GM12878 (cell line): ENCODE results near the gene TPK1. TPM values are rescaled to one million over a fixed set of nuclear protein-coding genes. Genes with fewer than 3 reads are reported as not detected.
A peak's percentile ranks its signal among the peaks of the same experiment; 100 is the strongest.

Source experiments
- ATAC-seq: fragments of 200-7000 bp; cut with Tn5 transposase; 3 replicates; pipeline ENCODE4 v1.9.1; 2020; ENCODE audit warnings: mild to moderate bottlenecking, moderate library complexity
- BruUV-seq: library from RNA; stranded (reverse); fragments of 400-500 nt; replicated peaks from 2 replicates; lab custom pipeline; 2021; lab: Mats Ljungman, UMichigan
- CTCF ChIA-PET: fragments of 300-600 bp; sonication (Branson Sonifier 250); formaldehyde crosslinking; extraction: SDS; loops from one replicate; lab custom pipeline; 2021; ENCODE audit warnings: inconsistent platforms; lab: Yijun Ruan, JAX
- POLR2A ChIA-PET: fragments of 350-600 bp; formaldehyde crosslinking; extraction: SDS; loops from one replicate; lab custom pipeline; 2021; ENCODE audit warnings: inconsistent platforms; lab: Charles Lee
- RAD21 ChIA-PET: fragments of 300-600 bp; sonication (Branson Sonifier 250); formaldehyde crosslinking; loops from one replicate; lab custom pipeline; 2023; ENCODE audit warnings: antibody characterized with exemption; ENCODE audit not compliant: unreplicated experiment; lab: Charles Lee
- SMC1A ChIA-PET: fragments of 300-600 bp; sonication (Branson Sonifier 250); formaldehyde crosslinking; loops from one replicate; lab custom pipeline; 2023; ENCODE audit not compliant: unreplicated experiment, uncharacterized antibody; lab: Charles Lee
- DNase-seq: peaks from one replicate; pipeline ENCODE4 v3.0.0-alpha.2; 2011; ENCODE audit warnings: low read depth, low spot score
- FAIRE-seq: peaks from 3 replicates; lab custom pipeline; 2011; peaks lifted over from hg19 to GRCh38; lab: Jason Lieb, UNC
- H2AFZ ChIP-seq: 2 replicates; pipeline ENCODE4 v1.6.0; 2011; ENCODE audit warnings: low read depth, low read length, control low read depth; ENCODE audit not compliant: control insufficient read depth
- H3K27ac ChIP-seq: 2 replicates; pipeline ENCODE4 v1.5.1; 2011; ENCODE audit warnings: control low read depth; ENCODE audit not compliant: control insufficient read depth, insufficient read depth
- H3K27me3 ChIP-seq, 2 experiments: replicated peaks in 1 of 2; 2 replicates each; pipeline versions ENCODE4 v1.6.0 to v1.6.1; 2011; ENCODE audit warnings: low read length in 1 of 2; ENCODE audit not compliant: control insufficient read depth in 2 of 2, insufficient read depth in 2 of 2
- H3K36me3 ChIP-seq, 2 experiments: 2 replicates each; pipeline ENCODE4 v1.5.1; 2011; ENCODE audit warnings: low read length in 1 of 2; ENCODE audit not compliant: control insufficient read depth in 2 of 2, insufficient read depth in 2 of 2
- H3K4me1 ChIP-seq: 2 replicates; pipeline ENCODE4 v1.6.1; 2011; ENCODE audit warnings: mild to moderate bottlenecking, low read length, moderate library complexity, mixed read lengths; ENCODE audit not compliant: control insufficient read depth, insufficient read depth
- H3K4me2 ChIP-seq: 2 replicates; pipeline ENCODE4 v1.6.0; 2011; ENCODE audit warnings: control low read depth; ENCODE audit not compliant: control insufficient read depth, insufficient read depth
- H3K4me3 ChIP-seq: fragments of 200-600 bp; sonication (generic); 2 replicates; pipeline ENCODE4 v1.5.1; 2016
- H3K79me2 ChIP-seq: 2 replicates; pipeline ENCODE4 v1.6.0; 2011; ENCODE audit warnings: low read length; ENCODE audit not compliant: control insufficient read depth, insufficient read depth
- H3K9ac ChIP-seq: 2 replicates; pipeline ENCODE4 v1.8.0; 2011; ENCODE audit warnings: low read length, control low read depth, mixed read lengths; ENCODE audit not compliant: control insufficient read depth, insufficient read depth
- H3K9me3 ChIP-seq: replicated peaks from 3 replicates; pipeline ENCODE4 v1.5.1; 2011; ENCODE audit warnings: mild to moderate bottlenecking, low read length; ENCODE audit not compliant: control insufficient read depth, insufficient read depth
- H4K20me1 ChIP-seq: 2 replicates; pipeline ENCODE4 v1.6.0; 2011; ENCODE audit not compliant: control insufficient read depth, insufficient read depth
- BRCA1 ChIP-seq: IDR thresholded peaks from 2 replicates; pipeline ENCODE4 v1.6.1; 2011; ENCODE audit warnings: low read depth, low read length, improper control_type of control experiment
- ETV6 ChIP-seq, 2 experiments: fragments of 450-650 bp in 1 of 2; IDR thresholded peaks in 1 of 2; conservative IDR thresholded peaks in 1 of 2; 2 replicates each; pipeline ENCODE4 v1.6.1; 2014; ENCODE audit warnings: antibody characterized with exemption in 1 of 2, borderline replicate concordance in 1 of 2, low read depth in 1 of 2, mild to moderate bottlenecking in 1 of 2, moderate library complexity in 1 of 2
- GABPA ChIP-seq: IDR thresholded peaks from 2 replicates; pipeline ENCODE4 v1.6.1; 2014; ENCODE audit warnings: antibody characterized with exemption, low read depth, mild to moderate bottlenecking, inconsistent platforms
- IKZF1 ChIP-seq: fragments of 450-650 bp; conservative IDR thresholded peaks from 2 replicates; pipeline ENCODE4 v1.6.1; 2017; ENCODE audit warnings: antibody characterized with exemption, mild to moderate bottlenecking
- NFIC ChIP-seq: IDR thresholded peaks from 2 replicates; pipeline ENCODE4 v1.6.1; 2012; ENCODE audit warnings: low read depth, mild to moderate bottlenecking, inconsistent platforms, low read length, moderate library complexity
- RUNX3 ChIP-seq: IDR thresholded peaks from 2 replicates; pipeline ENCODE4 v1.6.1; 2012; ENCODE audit warnings: low read length, inconsistent platforms
- SPI1 ChIP-seq: IDR thresholded peaks from 2 replicates; pipeline ENCODE4 v1.6.1; 2011; ENCODE audit warnings: low read depth, mild to moderate bottlenecking, low read length, moderate library complexity, borderline replicate concordance; ENCODE audit not compliant: insufficient read depth
- WRNIP1 ChIP-seq: IDR thresholded peaks from 2 replicates; pipeline ENCODE4 v1.6.1; 2011; ENCODE audit warnings: low read depth, low read length, improper control_type of control experiment, borderline replicate concordance
- WGBS: methylation state at CpG from one replicate; pipeline ENCODE4 v1.1.6; 2016; ENCODE audit warnings: low lambda C conversion rate; ENCODE audit not compliant: insufficient replicate concordance, insufficient coverage; ENCODE audit errors: missing lambda C conversion rate; 5-methylcytosine and 5-hydroxymethylcytosine counted together
- in situ Hi-C: fragments of 300-500 bp; cut with MboI; formaldehyde crosslinking; loops from 9 replicates; pipeline ENCODE4 v1.14.3; 2018; ENCODE audit warnings: mixed read lengths
- intact Hi-C: fragments of 100-400 bp; cut with micrococcal nuclease; formaldehyde crosslinking; loops from one replicate; pipeline ENCODE4 v1.14.2; 2022; ENCODE audit not compliant: unreplicated experiment
- polyA plus RNA-seq, 11 experiments: library from polyadenylated mRNA; depleted of rRNA in 4 of 11; unstranded in 6 of 11; stranded (reverse) in 5 of 11; fragments of >200 nt; fragmentation: Nextera tagmentation in 4 of 11; fragmentation: Illumina TruSeq in 1 of 11; extraction: Ambion mirVana in 4 of 11; extraction: Trizol in 1 of 11; gene quantifications; 1 replicate in 1 of 11; 2 replicates in 10 of 11; pipeline versions ENCODE4 v1.2.1 to v1.2.3, GENCODE V29; 2011 to 2016; ENCODE audit warnings: inconsistent platforms in 2 of 11, missing spikeins in 2 of 11, low read depth in 1 of 11
- total RNA-seq, 4 experiments: library from RNA; depleted of rRNA in 3 of 4; stranded (reverse); fragments of >200 nt in 3 of 4; fragmentation: Illumina TruSeq in 1 of 4; extraction: Trizol in 1 of 4; gene quantifications; 2 replicates each; pipeline versions ENCODE4 v1.2.1 to v1.2.3, GENCODE V29; 2013 to 2021

Gene TPK1
- total and polyA plus RNA-seq, 10 of the 15 experiments (the other 5 are each of a cell fraction or from before 2014, with no cell fraction given) = 7.1 to 19.0 (median 9.3) TPM

DNA sequence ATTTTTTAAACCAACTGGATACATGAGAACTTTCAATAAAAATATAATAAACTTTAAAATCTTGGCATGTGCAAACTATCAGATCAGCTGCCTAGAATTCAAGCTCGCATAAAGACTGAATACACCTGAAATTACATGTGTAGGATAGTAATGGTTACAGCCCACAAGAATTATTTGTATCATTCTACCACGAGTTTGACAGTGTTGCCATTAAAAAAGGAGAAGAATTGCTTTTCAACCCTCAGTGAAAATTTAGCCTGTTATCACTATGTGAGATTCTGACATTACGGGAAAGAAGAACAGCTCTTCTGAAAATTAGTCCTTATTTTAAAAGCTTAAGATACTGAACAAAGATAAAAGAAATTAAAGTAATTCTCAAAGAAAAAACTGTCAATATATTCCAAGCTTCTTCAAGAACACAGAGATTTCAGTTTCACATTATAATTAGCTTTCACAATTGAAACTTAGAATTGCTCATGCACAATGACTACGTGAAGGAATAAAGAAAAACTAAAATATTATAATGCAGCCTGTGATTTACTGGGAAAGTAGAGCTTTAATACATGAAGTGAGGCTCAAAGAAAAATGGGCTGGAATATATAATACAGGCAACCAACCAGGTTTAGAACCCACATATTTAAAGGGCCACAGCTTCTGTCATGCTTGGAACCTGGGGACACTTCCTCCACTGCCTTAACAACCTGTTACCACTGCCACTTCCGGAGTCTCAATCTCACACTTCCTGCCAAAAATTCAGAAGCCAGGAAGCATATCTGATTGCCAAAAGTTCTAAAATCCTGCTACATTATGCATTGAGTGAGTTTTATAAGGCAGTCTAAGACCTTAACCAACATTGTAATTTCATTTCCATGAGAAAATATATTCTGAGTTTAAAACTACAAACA lies 23.2 kb downstream of the TPK1 start:
- intact Hi-C loops (no loop called here), in situ Hi-C loops (no loop called here)
- WGBS = 40% methylated on average over 5 of the region's 5 CpGs
- no peak for DNase-seq
- Histone ChIP-seq H3K36me3 (no peaks in the 10 kb centered on the region), H3K9ac (no peak overlapping the region), H3K4me2 (peak overlapping the region; percentile 54), H3K4me1 (no peaks in the 10 kb centered on the region; the same call in 1 of the 2 replicates), H4K20me1 (no peaks in the 10 kb centered on the region), H2AFZ (peak overlapping the region; percentile 69), H3K27me3 (no peaks in the 10 kb centered on the region), H3K79me2 (no peaks in the 10 kb centered on the region), H3K9me3 (no peaks in the 10 kb centered on the region; the same call in 2 of the 3 replicates), H3K27ac (peak overlapping the region; percentile 27; the same call in 1 of the 2 replicates), H3K4me3 (0 out of 2 replicates have a peak overlapping the region, but pooled peaks have one; percentile 31)
- 0 out of 2 replicates have a peak, but pooled peaks have one; percentile 29 for TF ChIP-seq IKZF1
- TF ChIP-seq ETV6 (conservative IDR thresholded peaks at IDR 0.05 in 1 of 2, IDR thresholded peaks at IDR 0.05 in 1 of 2; ENCODE audit: borderline replicate concordance in 1 of 2, low read depth in 1 of 2) = peak in 1 of 2 experiments; percentile 84; a peak in 2 of 4 replicates
- no peak for TF ChIP-seq BRCA1
- TF ChIP-seq WRNIP1 = no peak
- peak; percentile 65 for TF ChIP-seq RUNX3
- peak; percentile 79 for TF ChIP-seq GABPA
- peak; percentile 50 for TF ChIP-seq SPI1
- 0 out of 2 replicates have a peak, but pooled peaks have one; percentile 37 for TF ChIP-seq NFIC
- ATAC-seq = peak; percentile 95
- peak; percentile 23 for FAIRE-seq
- SMC1A ChIA-PET = interaction anchor here (0.8 to 2.0 kb wide), 10 partner anchors 9 to 84 kb away, joined by 3 to 20 read pairs (median 4); partner anchors contain the start of gene TPK1
- RAD21 ChIA-PET = interaction anchor here (0.9 to 1.9 kb wide), 5 partner anchors 9 to 73 kb away, joined by 3 to 14 read pairs (median 6); partner anchors contain the start of gene TPK1
- CTCF ChIA-PET = interaction anchor here (0.6 to 1.8 kb wide), 11 partner anchors 8 to 1359 kb away, joined by 3 to 8 read pairs (median 3); partner anchors contain the start of gene TPK1
- POLR2A ChIA-PET = interaction anchor here (0.9 to 2.2 kb wide), 4 partner anchors 8 to 23 kb away, joined by 3 to 16 read pairs (median 6); partner anchors contain the start of gene TPK1
- no TSS peak for BruUV-seq
